ENCODE data around the gene CDC42SE2.

CDC42SE2 gene

GRCh38 chr5:131280417-131280816 lies 16.6 kb downstream of the CDC42SE2 start:
- DNase-seq, result no peak

- DNase-seq, result no peak
Measured at GRCh38 chr5:131281133-131281867, 17.4 kb downstream of the CDC42SE2 start.

- no peak for DNase-seq
Measured at GRCh38 chr5:131281868-131282234, 18.0 kb downstream of the CDC42SE2 start.

GRCh38 chr5:131282235-131282634 lies 18.4 kb downstream of the CDC42SE2 start:
- DNase-seq, result no peak

- no peak for DNase-seq
Measured at GRCh38 chr5:131285703-131286399, 22.0 kb downstream of the CDC42SE2 start.

- DNase-seq, result no peak
Measured at GRCh38 chr5:131286400-131286715, 22.5 kb downstream of the CDC42SE2 start.

- DNase-seq, result no peak
Measured at GRCh38 chr5:131288328-131288727, 24.5 kb downstream of the CDC42SE2 start.

GRCh38 chr5:131289738-131290137 lies 25.9 kb downstream of the CDC42SE2 start:
- no peak for DNase-seq

GRCh38 chr5:131296213-131296672 lies 32.4 kb downstream of the CDC42SE2 start:
- DNase-seq, result no peak

- DNase-seq, result no peak
Measured at GRCh38 chr5:131297886-131298285, 34.0 kb downstream of the CDC42SE2 start.

- DNase-seq, result no peak
Measured at GRCh38 chr5:131299465-131299864, 35.6 kb downstream of the CDC42SE2 start.

GRCh38 chr5:131302506-131302905 lies 38.7 kb downstream of the CDC42SE2 start:
- DNase-seq, result no peak

- no peak for DNase-seq
Measured at GRCh38 chr5:131303537-131303936, 39.7 kb downstream of the CDC42SE2 start.

- DNase-seq, result no peak
Measured at GRCh38 chr5:131304414-131304813, 40.6 kb downstream of the CDC42SE2 start.

GRCh38 chr5:131305138-131305689 lies 41.4 kb downstream of the CDC42SE2 start:
- DNase-seq, result no peak

- DNase-seq, result no peak
Measured at GRCh38 chr5:131305906-131306305, 42.1 kb downstream of the CDC42SE2 start.

- DNase-seq, result peak; percentile 69
Measured at GRCh38 chr5:131312235-131312772, 48.5 kb downstream of the CDC42SE2 start.

- no peak for DNase-seq
Measured at GRCh38 chr5:131316026-131316425, 52.2 kb downstream of the CDC42SE2 start.

- DNase-seq, result no peak
Measured at GRCh38 chr5:131316822-131317221, 53.0 kb downstream of the CDC42SE2 start.

- no peak for DNase-seq
Measured at GRCh38 chr5:131318455-131318854, 54.6 kb downstream of the CDC42SE2 start.

- no peak for DNase-seq
Measured at GRCh38 chr5:131321066-131321465, 57.2 kb downstream of the CDC42SE2 start.

- DNase-seq, result no peak
Measured at GRCh38 chr5:131322926-131323325, 59.1 kb downstream of the CDC42SE2 start.

GRCh38 chr5:131323378-131323777 lies 59.5 kb downstream of the CDC42SE2 start:
- no peak for DNase-seq

- DNase-seq, result no peak
Measured at GRCh38 chr5:131324303-131324702, 60.5 kb downstream of the CDC42SE2 start.
